Peyer's patch (tissue), 4 donors: ENCODE measurements around the gene PALMD. TPM values are rescaled to one million over a fixed set of nuclear protein-coding genes. Genes with fewer than 3 reads are reported as not detected.

Experiments used
- DNase-seq, 3 donors: peaks; one replicate each; pipeline ENCODE4 v3.0.0-alpha.2; 2017 to 2019
- H3K27ac ChIP-seq, 4 donors: fragments of 200-600 bp; sonication (generic); one replicate each; pipeline ENCODE4 v1.5.1; 2016 to 2019
- H3K27me3 ChIP-seq, 2 donors: fragments of 200-600 bp; sonication (generic); one replicate each; pipeline ENCODE4 v1.5.1; 2019
- H3K36me3 ChIP-seq, 3 donors: fragments of 200-600 bp; sonication (generic); one replicate each; pipeline ENCODE4 v1.5.1; 2016 to 2019
- H3K4me1 ChIP-seq, 4 donors: fragments of 200-600 bp; sonication (generic); one replicate each; pipeline ENCODE4 v1.5.1; 2016 to 2019
- H3K4me3 ChIP-seq, 4 donors: fragments of 200-600 bp; sonication (generic); 1 replicate in 3 of 4; 2 replicates in 1 of 4; pipeline ENCODE4 v1.5.1; 2016 to 2019; ENCODE audit warnings: mild to moderate bottlenecking in 1 of 4
- H3K9me3 ChIP-seq, 4 donors: fragments of 200-600 bp; sonication (generic); one replicate each; pipeline ENCODE4 v1.5.1; 2016 to 2019; ENCODE audit warnings: mild to moderate bottlenecking in 1 of 4
- CTCF ChIP-seq, 6 experiments: fragments of 450-650 bp in 4 of 6; fragments of 200-600 bp in 2 of 6; sonication (generic) in 1 of 6; IDR thresholded peaks; one replicate each; pipeline ENCODE4 v1.5.1; 2017 to 2019; ENCODE audit warnings: antibody characterized with exemption in 6 of 6, mild to moderate bottlenecking in 3 of 6, moderate library complexity in 1 of 6
- POLR2A ChIP-seq, 2 donors: fragments of 450-650 bp; IDR thresholded peaks; one replicate each; pipeline ENCODE4 v1.5.1; 2017; ENCODE audit warnings: antibody characterized with exemption in 2 of 2, mild to moderate bottlenecking in 2 of 2, moderate library complexity in 2 of 2
- total RNA-seq, 4 donors: library from RNA; depleted of rRNA; stranded (reverse); fragments of >200 nt; gene quantifications; one replicate each; pipeline ENCODE4 v1.1.0, GENCODE V29; 2016

Gene PALMD
- total RNA-seq, 4 donors from 2014 or later, result 4.0 to 13.2 (median 5.9) TPM

GRCh38 chr1:99682291-99682751, 36.4 kb downstream of the PALMD start:
- TF ChIP-seq CTCF (IDR thresholded peaks at IDR 0.05), result no peak
- no peak for TF ChIP-seq POLR2A (IDR thresholded peaks at IDR 0.05)
- Histone ChIP-seq H3K27ac (no peak overlapping the region), H3K27me3 (no peaks in the 10 kb centered on the region), H3K36me3 (no peaks in the 10 kb centered on the region), H3K9me3 (no peaks in the 10 kb centered on the region), H3K4me1 (no peaks in the 10 kb centered on the region), H3K4me3 (no peak overlapping the region)
- DNase-seq, result no peak

DNA sequence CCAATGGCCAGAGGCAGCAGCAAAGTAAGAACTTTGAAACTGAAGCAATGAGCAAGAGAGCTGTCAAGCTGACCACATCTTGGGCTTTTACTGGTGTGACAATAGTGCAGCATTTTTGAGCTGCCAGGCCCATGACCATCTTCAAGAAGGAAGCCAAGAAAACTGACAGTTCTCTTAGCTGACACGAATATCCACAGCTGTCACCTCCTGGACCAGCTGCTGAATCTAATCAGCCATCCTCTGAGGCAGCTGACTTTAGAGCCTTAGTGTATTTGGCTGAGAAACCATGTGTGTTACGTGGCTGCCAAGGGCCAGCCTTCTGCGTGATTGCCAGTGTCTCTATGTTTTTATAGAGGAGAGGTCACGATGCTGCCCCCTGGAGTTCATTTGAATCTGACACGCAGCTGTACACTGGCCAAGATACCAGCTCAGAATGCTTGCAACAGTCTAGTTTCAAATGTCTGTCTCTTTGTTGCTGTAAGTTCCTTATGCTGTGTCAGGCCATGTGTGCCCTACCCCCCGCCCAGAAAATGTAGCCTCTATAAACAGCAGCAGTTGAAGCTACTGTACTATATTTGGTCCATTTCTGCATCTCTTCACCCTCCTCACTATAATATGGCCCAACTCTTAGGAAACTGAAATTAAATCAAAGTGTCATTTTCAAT, 39.7 kb downstream of the PALMD start:
- Histone ChIP-seq H3K36me3 (no peaks in the 10 kb centered on the region), H3K9me3 (no peaks in the 10 kb centered on the region), H3K27ac (no peak overlapping the region), H3K4me3 (no peak overlapping the region), H3K27me3 (no peaks in the 10 kb centered on the region), H3K4me1 (no peaks in the 10 kb centered on the region)
- TF ChIP-seq CTCF (IDR thresholded peaks at IDR 0.05) (peak in 5 of 6 experiments; percentile 14 to 58 (median 51)), POLR2A (IDR thresholded peaks at IDR 0.05) (no peak)
- peak; percentile 29 to 77 (median 54) for DNase-seq

- H3K27me3 ChIP-seq, result no peaks in the 10 kb centered on the region
These were observed 45.3 kb downstream of the PALMD start for GRCh38 chr1:99691175-99691574.

DNA sequence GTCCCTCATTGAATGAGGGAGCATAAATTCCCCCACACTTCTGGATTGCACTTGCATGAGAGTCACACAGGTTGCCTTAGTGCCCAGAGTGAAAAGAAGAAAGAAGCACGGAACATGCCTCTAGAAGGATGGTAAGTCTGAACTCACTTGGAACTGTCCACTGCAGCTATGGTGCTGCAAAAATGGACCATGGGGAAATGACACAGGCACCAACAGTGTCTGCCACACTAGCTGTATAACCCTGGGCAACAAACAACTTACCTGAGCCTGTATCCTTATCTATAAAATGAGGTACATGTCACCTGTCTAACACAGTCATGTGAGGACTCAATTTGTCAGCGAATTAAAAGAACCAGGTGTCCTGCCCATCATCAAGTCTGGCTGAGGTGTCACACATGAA, 50.7 kb downstream of the PALMD start:
- TF ChIP-seq POLR2A (IDR thresholded peaks at IDR 0.05) (no peak), CTCF (IDR thresholded peaks at IDR 0.05) (no peak)
- Histone ChIP-seq H3K4me1 (no peaks in the 10 kb centered on the region), H3K27ac (no peak overlapping the region), H3K27me3 (no peaks in the 10 kb centered on the region), H3K9me3 (no peaks in the 10 kb centered on the region), H3K36me3 (no peaks in the 10 kb centered on the region), H3K4me3 (no peak overlapping the region)
- no peak for DNase-seq

More at GRCh38 chr1:99691175-99691574, 45.3 kb downstream of the PALMD start:
- Histone ChIP-seq H3K9me3 (no peaks in the 10 kb centered on the region), H3K4me1 (no peaks in the 10 kb centered on the region), H3K36me3 (no peaks in the 10 kb centered on the region), H3K27ac (no peak overlapping the region), H3K4me3 (no peak overlapping the region)
- no peak for DNase-seq
- no peak for TF ChIP-seq POLR2A (IDR thresholded peaks at IDR 0.05)
- no peak for TF ChIP-seq CTCF (IDR thresholded peaks at IDR 0.05)

- Histone ChIP-seq H3K4me3 (no peak overlapping the region), H3K36me3 (no peaks in the 10 kb centered on the region), H3K27ac (no peak overlapping the region), H3K9me3 (no peaks in the 10 kb centered on the region), H3K4me1 (no peaks in the 10 kb centered on the region), H3K27me3 (no peaks in the 10 kb centered on the region)
- no peak for TF ChIP-seq POLR2A (IDR thresholded peaks at IDR 0.05)
- TF ChIP-seq CTCF (IDR thresholded peaks at IDR 0.05), result no peak
- no peak for DNase-seq
These were observed 51.7 kb downstream of the PALMD start for GRCh38 chr1:99697580-99697979.
